ENCODE measurements around the gene ZNF90.
"Not testable (repeated sequence)": the region's sequence is repeated elsewhere in the genome, so short reads cannot be mapped to it uniquely, and the experiment has no call there.

ZNF90 gene

DNA sequence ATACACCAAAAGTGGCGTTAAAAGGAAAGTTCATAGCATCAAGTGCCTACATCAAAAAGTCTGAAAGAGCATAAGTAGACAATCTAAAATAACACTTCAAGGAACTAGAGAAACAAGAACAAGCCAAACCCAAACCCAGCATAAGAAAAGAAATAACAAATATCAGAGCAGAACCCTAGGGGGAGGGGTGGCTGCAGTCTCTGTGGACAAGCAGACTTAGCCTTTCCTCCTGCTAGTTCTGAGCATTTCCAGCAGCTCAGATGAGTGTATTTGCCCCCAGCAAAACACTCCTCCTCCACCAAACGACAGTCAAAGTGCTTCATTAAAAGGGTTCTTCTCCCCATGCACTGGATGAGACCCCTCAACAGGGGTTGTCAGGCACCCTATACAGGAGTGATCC lies 7.1 kb upstream of the ZNF90 start:
- peaks cover 6% of the 10 kb centered on the region for H3K27me3 Mint-ChIP-seq (ENCODE audit: low read depth)
- no peaks in the 10 kb centered on the region for H3K4me1 Mint-ChIP-seq
- no peak for TF ChIP-seq CTCF (IDR thresholded peaks at IDR 0.05; ENCODE audit: unreplicated experiment in 3 of 3)
- H3K4me3 Mint-ChIP-seq, result no peak overlapping the region
- no peaks in the 10 kb centered on the region for H3K36me3 Mint-ChIP-seq (ENCODE audit: low read depth)
- peaks cover 24% of the 10 kb centered on the region for H3K9me3 Mint-ChIP-seq
- no peak overlapping the region for H3K27ac Mint-ChIP-seq

- H3K4me3 Mint-ChIP-seq, result no peak overlapping the region
- no peaks in the 10 kb centered on the region for H3K36me3 Mint-ChIP-seq (ENCODE audit: low read depth)
- H3K9me3 Mint-ChIP-seq, result peaks cover 21% of the 10 kb centered on the region
- H3K27me3 Mint-ChIP-seq (ENCODE audit: low read depth), result peaks cover 6% of the 10 kb centered on the region
- no peak overlapping the region for H3K27ac Mint-ChIP-seq
- TF ChIP-seq CTCF (IDR thresholded peaks at IDR 0.05; ENCODE audit: unreplicated experiment in 3 of 3), result no peak
- H3K4me1 Mint-ChIP-seq, result peaks cover 5% of the 10 kb centered on the region
These were observed 4.9 kb upstream of the ZNF90 start for GRCh38 chr19:20072936-20073335.

DNA sequence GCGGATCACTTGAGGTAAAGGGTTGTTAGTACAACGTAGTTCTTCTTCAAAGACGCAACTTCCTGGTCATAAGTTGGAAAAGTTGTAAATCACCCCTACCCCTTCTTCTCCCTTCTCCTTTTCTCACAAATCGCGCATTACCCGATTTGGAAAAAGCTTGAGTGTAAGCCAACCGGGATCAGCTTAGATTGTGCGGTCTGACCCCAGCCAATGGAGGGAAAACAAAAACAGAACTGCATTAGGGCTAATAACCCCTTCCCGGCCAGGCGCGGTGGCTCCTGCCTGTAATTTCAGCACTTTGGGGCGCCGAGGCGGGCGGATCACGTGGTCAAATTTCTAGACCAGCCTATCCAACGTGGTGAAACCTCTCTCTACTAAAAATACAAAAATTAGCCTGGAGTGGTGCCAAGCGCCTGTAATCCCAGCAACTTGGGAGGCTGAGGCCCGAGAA lies 806 bp downstream of the ZNF90 start:
- no peak for TF ChIP-seq CTCF (IDR thresholded peaks at IDR 0.05; ENCODE audit: unreplicated experiment in 3 of 3)
- H3K36me3 Mint-ChIP-seq (ENCODE audit: low read depth), result peaks cover 43% of the 10 kb centered on the region
- H3K4me1 Mint-ChIP-seq, result peaks cover 15% of the 10 kb centered on the region
- H3K27me3 Mint-ChIP-seq (ENCODE audit: low read depth), result no peaks in the 10 kb centered on the region
- H3K9me3 Mint-ChIP-seq, result peaks cover 38% of the 10 kb centered on the region
- H3K4me3 Mint-ChIP-seq, result peak overlapping the region; percentile 92 to 93 (median 93)
- H3K27ac Mint-ChIP-seq, result peak overlapping the region; percentile 56 to 95 (median 92)

- peaks cover 40% of the 10 kb centered on the region for H3K9me3 Mint-ChIP-seq
- H3K27me3 Mint-ChIP-seq (ENCODE audit: low read depth), result no peaks in the 10 kb centered on the region
- no peak for TF ChIP-seq CTCF (IDR thresholded peaks at IDR 0.05; ENCODE audit: unreplicated experiment in 3 of 3)
- no peak overlapping the region for H3K27ac Mint-ChIP-seq
- H3K36me3 Mint-ChIP-seq (ENCODE audit: low read depth), result peaks cover 51% of the 10 kb centered on the region
- peak overlapping the region; percentile 69 to 93 (median 93) for H3K4me3 Mint-ChIP-seq
- H3K4me1 Mint-ChIP-seq, result peaks cover 15% of the 10 kb centered on the region
These were observed 1.7 kb downstream of the ZNF90 start for GRCh38 chr19:20079476-20079875.

DNA sequence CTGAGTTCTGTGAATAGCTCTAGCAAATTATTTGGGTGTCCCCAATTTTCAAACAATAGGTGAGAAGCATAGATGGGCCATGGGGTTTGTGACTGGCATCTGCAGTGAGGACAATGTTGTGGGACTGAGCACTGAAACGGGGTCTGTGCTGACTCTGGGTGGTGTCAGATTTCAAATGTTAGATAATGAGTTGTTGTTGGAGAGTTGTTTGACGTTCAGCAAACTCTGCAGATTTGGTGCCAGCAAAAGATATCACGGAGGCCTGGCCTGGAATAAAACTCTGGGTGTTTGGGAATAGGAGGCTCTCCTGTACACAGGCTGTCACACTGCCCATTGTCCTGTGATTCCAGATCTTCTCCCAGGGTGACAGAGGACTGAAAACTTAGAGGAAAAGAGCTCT lies 2.9 kb downstream of the ZNF90 start:
- H3K4me1 Mint-ChIP-seq, result peaks cover 15% of the 10 kb centered on the region
- TF ChIP-seq CTCF (IDR thresholded peaks at IDR 0.05; ENCODE audit: unreplicated experiment in 3 of 3), result no peak
- H3K9me3 Mint-ChIP-seq, result peaks cover 40% of the 10 kb centered on the region
- H3K27ac Mint-ChIP-seq, result no peak overlapping the region
- no peaks in the 10 kb centered on the region for H3K27me3 Mint-ChIP-seq (ENCODE audit: low read depth)
- peak overlapping the region; percentile 47 to 72 (median 59) for H3K4me3 Mint-ChIP-seq
- peaks cover 61% of the 10 kb centered on the region for H3K36me3 Mint-ChIP-seq (ENCODE audit: low read depth)

GRCh38 chr19:20082232-20082833 lies 4.5 kb downstream of the ZNF90 start:
- peak overlapping the region in 1 of 3 experiments; percentile 81 for H3K27ac Mint-ChIP-seq
- H3K4me1 Mint-ChIP-seq, result peaks cover 15% of the 10 kb centered on the region
- H3K9me3 Mint-ChIP-seq, result peaks cover 45% of the 10 kb centered on the region
- H3K27me3 Mint-ChIP-seq (ENCODE audit: low read depth), result not testable (repeated sequence)
- H3K36me3 Mint-ChIP-seq (ENCODE audit: low read depth), result peaks cover 68% of the 10 kb centered on the region
- H3K4me3 Mint-ChIP-seq, result peak overlapping the region in 2 of 3 experiments; percentile 18 to 38

DNA sequence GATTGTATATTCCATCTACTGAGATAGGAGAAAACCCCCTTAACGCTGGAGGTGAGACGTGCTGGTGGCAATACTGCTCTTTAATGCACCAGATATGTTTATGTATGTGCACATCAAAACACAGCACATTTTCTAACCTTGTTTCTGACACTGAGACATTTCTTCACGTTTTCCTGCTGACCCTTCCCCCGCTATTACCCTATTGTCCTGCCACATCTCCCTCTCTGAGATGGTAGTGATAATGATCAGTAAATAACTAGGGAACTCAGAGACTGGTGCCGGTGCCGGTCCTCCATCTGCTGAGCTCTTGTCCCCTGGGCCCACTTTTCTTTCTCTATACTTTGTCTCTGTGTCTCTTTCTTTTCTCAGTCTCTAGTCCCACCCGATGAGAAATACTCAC lies 5.1 kb downstream of the ZNF90 start:
- H3K27ac Mint-ChIP-seq, result peak overlapping the region in 1 of 3 experiments; percentile 81
- not testable (repeated sequence) for H3K4me3 Mint-ChIP-seq; H3K27me3 Mint-ChIP-seq (ENCODE audit: low read depth); H3K4me1 Mint-ChIP-seq
- peaks cover 48% of the 10 kb centered on the region for H3K9me3 Mint-ChIP-seq
- peaks cover 73% of the 10 kb centered on the region for H3K36me3 Mint-ChIP-seq (ENCODE audit: low read depth)
